Measurements from ENCODE around the gene TBC1D22A.

TBC1D22A gene

GRCh38 chr22:46812034-46812605 lies 49.7 kb downstream of the TBC1D22A start:
- H3K36me3 ChIP-seq (ENCODE audit: low read depth), result peaks cover 10% of the 10 kb centered on the region
- TF ChIP-seq, protein P1, sequence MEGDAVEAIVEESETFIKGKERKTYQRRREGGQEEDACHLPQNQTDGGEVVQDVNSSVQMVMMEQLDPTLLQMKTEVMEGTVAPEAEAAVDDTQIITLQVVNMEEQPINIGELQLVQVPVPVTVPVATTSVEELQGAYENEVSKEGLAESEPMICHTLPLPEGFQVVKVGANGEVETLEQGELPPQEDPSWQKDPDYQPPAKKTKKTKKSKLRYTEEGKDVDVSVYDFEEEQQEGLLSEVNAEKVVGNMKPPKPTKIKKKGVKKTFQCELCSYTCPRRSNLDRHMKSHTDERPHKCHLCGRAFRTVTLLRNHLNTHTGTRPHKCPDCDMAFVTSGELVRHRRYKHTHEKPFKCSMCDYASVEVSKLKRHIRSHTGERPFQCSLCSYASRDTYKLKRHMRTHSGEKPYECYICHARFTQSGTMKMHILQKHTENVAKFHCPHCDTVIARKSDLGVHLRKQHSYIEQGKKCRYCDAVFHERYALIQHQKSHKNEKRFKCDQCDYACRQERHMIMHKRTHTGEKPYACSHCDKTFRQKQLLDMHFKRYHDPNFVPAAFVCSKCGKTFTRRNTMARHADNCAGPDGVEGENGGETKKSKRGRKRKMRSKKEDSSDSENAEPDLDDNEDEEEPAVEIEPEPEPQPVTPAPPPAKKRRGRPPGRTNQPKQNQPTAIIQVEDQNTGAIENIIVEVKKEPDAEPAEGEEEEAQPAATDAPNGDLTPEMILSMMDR (IDR thresholded peaks at IDR 0.05; ENCODE audit: poor library complexity, severe bottlenecking), result no peak
- H3K27ac ChIP-seq (ENCODE audit: poor library complexity, severe bottlenecking), result no peak overlapping the region
- DNase-seq (ENCODE audit: low spot score) (peak; percentile 31), ATAC-seq (ENCODE audit: low read depth) (no peak)
- no peaks in the 10 kb centered on the region for H3K9me3 ChIP-seq (ENCODE audit: severe bottlenecking)
- no peak overlapping the region for H3K4me3 ChIP-seq (ENCODE audit: severe bottlenecking)
- peaks cover 10% of the 10 kb centered on the region for H3K4me1 ChIP-seq (ENCODE audit: insufficient read depth, poor library complexity, severe bottlenecking)
- no peaks in the 10 kb centered on the region for H3K27me3 ChIP-seq (ENCODE audit: insufficient read depth, poor library complexity, severe bottlenecking)

- TF ChIP-seq, protein P1 (IDR thresholded peaks at IDR 0.05; ENCODE audit: poor library complexity, severe bottlenecking), result no peak
- H3K36me3 ChIP-seq (ENCODE audit: low read depth), result peaks cover 10% of the 10 kb centered on the region
- no peak for ATAC-seq (ENCODE audit: low read depth)
- no peak overlapping the region for H3K27ac ChIP-seq (ENCODE audit: poor library complexity, severe bottlenecking)
- H3K9me3 ChIP-seq (ENCODE audit: severe bottlenecking), result no peaks in the 10 kb centered on the region
- DNase-seq (ENCODE audit: low spot score), result peak; percentile 19
- H3K27me3 ChIP-seq (ENCODE audit: insufficient read depth, poor library complexity, severe bottlenecking), result no peaks in the 10 kb centered on the region
- H3K4me1 ChIP-seq (ENCODE audit: insufficient read depth, poor library complexity, severe bottlenecking), result peaks cover 10% of the 10 kb centered on the region
- H3K4me3 ChIP-seq (ENCODE audit: severe bottlenecking), result no peak overlapping the region
Measured at GRCh38 chr22:46812788-46813187, 50.3 kb downstream of the TBC1D22A start.

DNA sequence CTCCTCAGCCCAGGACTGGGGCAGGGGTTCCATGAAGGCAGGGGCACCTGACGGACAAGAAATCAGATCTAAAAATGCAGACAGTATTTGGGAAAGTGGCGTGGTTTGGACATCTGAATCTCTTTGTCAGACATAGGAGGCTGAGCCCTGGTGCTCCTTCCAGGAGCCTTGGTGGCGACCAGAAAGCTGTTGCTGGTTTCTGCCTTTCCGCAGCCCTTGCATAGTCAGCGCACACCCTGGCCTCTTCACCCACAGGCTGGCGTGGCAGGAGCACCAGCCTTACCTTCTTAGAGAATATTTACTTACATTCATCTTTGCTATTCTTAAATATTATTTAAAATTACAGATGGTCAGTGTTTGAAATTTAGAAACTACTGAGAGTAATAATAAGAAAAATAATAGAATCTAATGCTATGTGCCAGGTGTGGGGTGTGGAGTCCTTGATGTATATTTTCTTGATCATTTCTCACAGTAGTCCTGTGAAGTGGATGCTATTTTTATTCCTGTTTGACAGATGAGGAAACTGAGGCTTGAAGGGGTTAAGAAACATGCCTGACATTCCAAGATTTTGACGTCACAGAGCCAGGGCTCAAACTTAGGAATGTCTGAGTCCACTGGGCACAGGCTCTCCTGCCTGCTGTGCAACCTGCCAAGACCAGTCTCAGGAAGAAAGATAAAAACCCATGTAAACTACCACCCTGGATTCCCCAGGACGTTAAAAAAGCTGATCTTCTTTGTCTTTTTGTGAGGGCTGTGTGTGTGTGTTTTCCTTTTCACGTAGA lies 51.6 kb downstream of the TBC1D22A start:
- Histone ChIP-seq H3K27ac (ENCODE audit: poor library complexity, severe bottlenecking) (no peak overlapping the region), H3K36me3 (ENCODE audit: low read depth) (peaks cover 10% of the 10 kb centered on the region), H3K27me3 (ENCODE audit: insufficient read depth, poor library complexity, severe bottlenecking) (no peaks in the 10 kb centered on the region), H3K4me3 (ENCODE audit: severe bottlenecking) (no peak overlapping the region), H3K9me3 (ENCODE audit: severe bottlenecking) (no peaks in the 10 kb centered on the region), H3K4me1 (ENCODE audit: insufficient read depth, poor library complexity, severe bottlenecking) (peaks cover 10% of the 10 kb centered on the region)
- TF ChIP-seq, protein P1 (IDR thresholded peaks at IDR 0.05; ENCODE audit: poor library complexity, severe bottlenecking), result no peak
- ATAC-seq (ENCODE audit: low read depth), result peak; percentile 60; the same call in 1 of the 3 replicates
- DNase-seq (ENCODE audit: low spot score), result peak; percentile 24

DNA sequence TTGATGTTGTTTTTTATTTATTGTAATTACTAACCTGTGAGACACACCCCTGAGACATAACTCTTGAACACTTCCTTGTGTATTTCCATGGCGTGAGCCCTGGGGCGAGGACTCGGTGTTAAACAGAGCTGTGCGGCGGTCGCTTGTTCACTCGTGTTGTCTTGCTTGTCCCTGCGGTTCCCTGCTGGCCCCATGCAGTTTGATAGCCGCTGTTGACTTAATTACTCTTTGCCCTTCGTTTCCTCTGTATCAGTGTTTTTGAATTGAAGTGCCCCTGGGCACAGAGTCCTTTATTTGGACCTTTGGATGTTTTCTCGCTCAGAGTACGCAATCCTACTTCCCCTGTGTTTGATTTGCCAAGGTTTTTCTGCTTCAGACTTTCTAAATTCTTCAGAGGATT lies 52.7 kb downstream of the TBC1D22A start:
- Histone ChIP-seq H3K36me3 (ENCODE audit: low read depth) (peaks cover 10% of the 10 kb centered on the region), H3K27ac (ENCODE audit: poor library complexity, severe bottlenecking) (peak overlapping the region; percentile 35), H3K27me3 (ENCODE audit: insufficient read depth, poor library complexity, severe bottlenecking) (no peaks in the 10 kb centered on the region), H3K4me3 (ENCODE audit: severe bottlenecking) (no peak overlapping the region), H3K4me1 (ENCODE audit: insufficient read depth, poor library complexity, severe bottlenecking) (peaks cover 10% of the 10 kb centered on the region), H3K9me3 (ENCODE audit: severe bottlenecking) (no peaks in the 10 kb centered on the region)
- TF ChIP-seq, protein P1 (IDR thresholded peaks at IDR 0.05; ENCODE audit: poor library complexity, severe bottlenecking), result no peak
- peak; percentile 42 for DNase-seq (ENCODE audit: low spot score)
- ATAC-seq (ENCODE audit: low read depth), result no peak

DNA sequence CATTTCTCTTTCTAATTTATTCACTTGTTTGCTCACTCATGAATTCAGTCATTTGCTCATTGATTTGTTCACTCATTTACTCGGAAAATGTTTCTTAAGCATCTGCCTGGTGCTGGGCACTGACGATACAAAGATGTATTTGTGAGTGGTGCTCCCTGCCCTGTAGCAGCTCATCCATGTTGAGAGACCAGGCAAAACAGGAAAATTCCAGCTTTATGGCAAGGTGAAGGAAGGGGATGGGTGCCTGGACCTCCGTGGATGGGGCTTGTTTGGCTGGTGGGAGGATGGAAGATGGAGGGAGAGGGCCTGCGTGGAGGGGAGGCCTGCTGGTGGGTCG lies 53.1 kb downstream of the TBC1D22A start:
- ATAC-seq (ENCODE audit: low read depth) (no peak), DNase-seq (ENCODE audit: low spot score) (no peak)
- peaks cover 10% of the 10 kb centered on the region for H3K4me1 ChIP-seq (ENCODE audit: insufficient read depth, poor library complexity, severe bottlenecking)
- H3K27ac ChIP-seq (ENCODE audit: poor library complexity, severe bottlenecking), result peak overlapping the region; percentile 35
- H3K4me3 ChIP-seq (ENCODE audit: severe bottlenecking), result no peak overlapping the region
- no peaks in the 10 kb centered on the region for H3K9me3 ChIP-seq (ENCODE audit: severe bottlenecking)
- no peaks in the 10 kb centered on the region for H3K27me3 ChIP-seq (ENCODE audit: insufficient read depth, poor library complexity, severe bottlenecking)
- peaks cover 10% of the 10 kb centered on the region for H3K36me3 ChIP-seq (ENCODE audit: low read depth)
- TF ChIP-seq, protein P1 (IDR thresholded peaks at IDR 0.05; ENCODE audit: poor library complexity, severe bottlenecking), result no peak

Measured in RWPE2 (cell line).